ENCODE data around the gene PIWIL1. TPM values are rescaled to one million over a fixed set of nuclear protein-coding genes. Genes with fewer than 3 reads are reported as not detected.

PIWIL1 gene
- total and polyA plus RNA-seq, 7 experiments from 2014 or later, result not detected

DNA sequence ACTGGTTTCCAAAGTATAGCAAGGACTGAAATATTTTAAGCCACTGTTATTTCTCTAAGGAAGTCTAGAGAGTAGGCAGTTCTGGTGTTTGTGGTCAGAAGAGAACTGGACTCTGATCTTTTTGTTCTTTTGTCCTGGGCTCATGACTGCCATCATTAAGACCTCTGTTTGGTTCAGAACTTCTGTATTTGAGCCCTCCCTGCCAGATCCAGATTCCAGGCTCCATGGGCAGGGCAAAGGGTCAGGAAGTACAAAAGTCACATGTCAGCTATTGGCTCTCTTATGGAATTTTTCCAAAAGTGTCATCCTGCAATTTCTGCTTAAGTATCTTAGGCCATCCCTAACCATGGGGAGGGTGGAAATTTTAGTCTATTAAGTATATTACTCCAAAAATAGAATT is 6.8 kb downstream of the PIWIL1 start:
- Mint-ChIP-seq H3K4me3 (no peak overlapping the region), H3K27ac (no peak overlapping the region), H3K9me3 (peaks cover 0 to 1% (median 0%) of the 10 kb centered on the region in 11 donors), H3K27me3 (peaks cover 12 to 45% (median 31%) of the 10 kb centered on the region in 5 donors), H3K36me3 (no peaks in the 10 kb centered on the region), H3K4me1 (peaks cover 0 to 6% (median 5%) of the 10 kb centered on the region in 7 donors)
- CTCF ChIA-PET, result interaction anchor here (1.3 kb wide), 1 partner anchor 9 kb away, joined by 5 read pairs; no protein-coding TSS in a partner anchor
- ATAC-seq (no peak), DNase-seq (no peak)
- Histone ChIP-seq H3K9me3 (ENCODE audit: control insufficient read depth in 2 of 3, low read length in 3 of 3) (no peaks in the 10 kb centered on the region), H3K27me3 (ENCODE audit: control insufficient read depth in 2 of 2, insufficient read depth in 2 of 2, low read length in 2 of 2) (no peaks in the 10 kb centered on the region), H3K4me3 (ENCODE audit: low read length) (no peak overlapping the region), H3K27ac (ENCODE audit: low read depth, low read length) (no peak overlapping the region), H3K36me3 (ENCODE audit: control insufficient read depth in 2 of 3, insufficient read depth in 3 of 3, low read length in 3 of 3) (no peaks in the 10 kb centered on the region), H3K4me1 (ENCODE audit: control insufficient read depth in 2 of 2, insufficient read depth in 2 of 2, low read length in 2 of 2) (no peaks in the 10 kb centered on the region)
- POLR2A ChIA-PET, result no interaction called here
- intact Hi-C loops (cut with micrococcal nuclease), result no loop called here

DNA sequence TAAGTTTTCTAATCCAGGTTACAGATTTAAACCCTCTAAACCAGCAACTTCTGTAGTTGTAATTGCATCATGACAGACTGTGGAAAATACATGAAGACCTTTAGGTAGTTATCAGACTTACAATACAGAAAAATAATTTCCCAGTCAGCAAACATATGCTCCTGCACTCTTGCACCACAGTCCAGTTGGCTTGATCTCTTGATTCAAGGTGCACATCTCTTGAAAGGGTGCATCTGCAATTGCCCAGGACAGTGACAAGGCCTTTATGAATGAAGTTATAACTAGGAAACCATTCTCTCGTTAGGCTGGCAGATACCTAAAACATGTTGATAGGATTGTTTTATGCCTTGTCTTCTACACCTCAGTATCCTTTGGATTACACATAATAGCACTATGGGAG is 7.6 kb downstream of the PIWIL1 start:
- no peaks in the 10 kb centered on the region for H3K36me3 ChIP-seq (ENCODE audit: control insufficient read depth in 2 of 3, insufficient read depth in 3 of 3, low read length in 3 of 3)
- Mint-ChIP-seq H3K36me3 (no peaks in the 10 kb centered on the region), H3K27ac (no peak overlapping the region), H3K9me3 (peaks cover 0 to 1% (median 0%) of the 10 kb centered on the region in 11 donors), H3K4me1 (no peaks in the 10 kb centered on the region), H3K27me3 (peaks cover 7 to 45% (median 28%) of the 10 kb centered on the region in 5 donors), H3K4me3 (no peak overlapping the region)
- no peak overlapping the region for H3K4me3 ChIP-seq (ENCODE audit: low read length)
- H3K27me3 ChIP-seq (ENCODE audit: control insufficient read depth in 2 of 2, insufficient read depth in 2 of 2, low read length in 2 of 2), result no peaks in the 10 kb centered on the region
- H3K4me1 ChIP-seq (ENCODE audit: control insufficient read depth in 2 of 2, insufficient read depth in 2 of 2, low read length in 2 of 2), result no peaks in the 10 kb centered on the region
- DNase-seq (no peak), ATAC-seq (no peak)
- ChIA-PET CTCF (interaction anchor here (1.3 kb wide), 1 partner anchor 10 kb away, joined by 5 read pairs; no protein-coding TSS in a partner anchor), POLR2A (no interaction called here)
- H3K27ac ChIP-seq (ENCODE audit: low read depth, low read length), result no peak overlapping the region
- H3K9me3 ChIP-seq (ENCODE audit: control insufficient read depth in 2 of 3, low read length in 3 of 3), result no peaks in the 10 kb centered on the region
- intact Hi-C loops (cut with micrococcal nuclease), result no loop called here

DNA sequence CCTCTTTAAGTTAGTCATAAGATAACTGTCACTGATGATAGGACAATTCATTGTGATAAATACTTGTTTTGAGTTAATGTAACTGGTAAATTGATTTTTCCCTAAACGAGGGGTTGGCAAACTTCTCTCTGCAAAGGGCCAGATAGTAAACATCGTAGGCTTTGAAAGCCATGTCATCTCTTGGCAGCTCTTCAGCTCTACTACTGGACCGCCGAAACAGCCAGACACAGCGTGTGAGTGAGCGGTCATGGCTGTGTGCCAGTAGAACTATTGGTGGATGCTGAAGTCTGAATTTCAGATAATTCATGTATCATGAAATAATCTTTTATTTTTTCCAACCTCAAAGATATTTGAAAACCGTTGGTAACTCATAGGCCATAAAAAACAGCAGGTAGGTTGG is 9.9 kb downstream of the PIWIL1 start:
- H3K4me3 ChIP-seq (ENCODE audit: low read length), result no peak overlapping the region
- peaks cover 0 to 2% (median 0%) of the 10 kb centered on the region in 11 donors for H3K9me3 Mint-ChIP-seq
- H3K4me3 Mint-ChIP-seq, result no peak overlapping the region
- no peaks in the 10 kb centered on the region for H3K9me3 ChIP-seq (ENCODE audit: control insufficient read depth in 2 of 3, low read length in 3 of 3)
- CTCF ChIA-PET, result no interaction called here
- ATAC-seq, result no peak
- no peak overlapping the region for H3K27ac ChIP-seq (ENCODE audit: low read depth, low read length)
- intact Hi-C loops (cut with micrococcal nuclease), result no loop called here
- H3K4me1 Mint-ChIP-seq, result peaks cover 0 to 1% (median 0%) of the 10 kb centered on the region in 7 donors
- H3K36me3 ChIP-seq (ENCODE audit: control insufficient read depth in 2 of 3, insufficient read depth in 3 of 3, low read length in 3 of 3), result no peaks in the 10 kb centered on the region
- H3K4me1 ChIP-seq (ENCODE audit: control insufficient read depth in 2 of 2, insufficient read depth in 2 of 2, low read length in 2 of 2), result no peaks in the 10 kb centered on the region
- peaks cover 0 to 41% (median 27%) of the 10 kb centered on the region in 5 donors for H3K27me3 Mint-ChIP-seq
- H3K27ac Mint-ChIP-seq, result no peak overlapping the region
- no peaks in the 10 kb centered on the region for H3K27me3 ChIP-seq (ENCODE audit: control insufficient read depth in 2 of 2, insufficient read depth in 2 of 2, low read length in 2 of 2)
- H3K36me3 Mint-ChIP-seq, result no peaks in the 10 kb centered on the region
- POLR2A ChIA-PET, result no interaction called here
- no peak for DNase-seq

DNA sequence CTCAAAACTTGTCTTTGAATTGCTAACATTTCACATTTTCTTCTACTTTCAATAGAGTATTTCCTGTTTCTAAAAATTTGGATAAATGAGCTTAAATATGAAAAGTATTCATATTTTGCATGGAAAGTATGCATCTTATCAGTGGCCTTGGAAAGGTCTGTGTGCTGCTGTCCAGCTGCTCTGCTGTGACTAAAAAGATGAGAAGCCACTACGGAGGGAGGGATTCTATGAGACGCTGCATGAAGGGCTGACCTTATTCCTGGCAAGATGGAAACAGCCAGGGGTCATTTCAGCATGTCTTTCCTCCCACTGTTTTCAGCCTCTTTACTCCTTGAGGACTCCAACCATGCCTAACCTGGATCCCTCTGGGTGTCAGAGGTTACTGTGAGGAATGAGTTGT is 13.0 kb downstream of the PIWIL1 start:
- no peak overlapping the region for H3K27ac Mint-ChIP-seq
- intact Hi-C loops (cut with micrococcal nuclease), result no loop called here
- no peak overlapping the region for H3K4me3 Mint-ChIP-seq

DNA sequence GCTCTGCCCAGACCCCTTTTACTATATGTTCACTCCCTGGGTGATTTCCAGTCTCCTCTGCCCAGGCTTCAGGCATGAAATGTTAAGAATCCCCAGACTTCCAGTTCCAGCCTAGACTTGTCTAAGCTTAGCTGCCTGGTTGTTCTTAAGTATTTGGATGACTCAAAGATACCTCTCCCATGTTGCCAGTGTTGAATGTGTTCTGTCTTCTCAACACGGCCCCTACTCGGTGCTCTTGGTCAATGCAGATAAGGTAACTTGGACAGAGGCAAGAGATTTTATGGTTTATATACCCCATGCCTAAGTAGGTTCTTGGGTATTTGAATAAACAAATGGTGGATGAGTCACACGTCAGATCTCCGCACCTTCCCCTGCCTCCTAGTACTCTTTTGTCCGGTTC is 13.6 kb downstream of the PIWIL1 start:
- intact Hi-C loops (cut with micrococcal nuclease), result no loop called here
- H3K27ac Mint-ChIP-seq, result no peak overlapping the region
- Histone ChIP-seq H3K27ac (ENCODE audit: low read depth, low read length) (no peak overlapping the region), H3K4me1 (ENCODE audit: control insufficient read depth in 2 of 2, insufficient read depth in 2 of 2, low read length in 2 of 2) (no peaks in the 10 kb centered on the region), H3K36me3 (ENCODE audit: control insufficient read depth in 2 of 3, insufficient read depth in 3 of 3, low read length in 3 of 3) (no peaks in the 10 kb centered on the region), H3K9me3 (ENCODE audit: control insufficient read depth in 2 of 3, low read length in 3 of 3) (no peaks in the 10 kb centered on the region), H3K27me3 (ENCODE audit: control insufficient read depth in 2 of 2, insufficient read depth in 2 of 2, low read length in 2 of 2) (no peaks in the 10 kb centered on the region), H3K4me3 (ENCODE audit: low read length) (no peak overlapping the region)
- ChIA-PET CTCF (no interaction called here), POLR2A (no interaction called here)
- H3K9me3 Mint-ChIP-seq, result peaks cover 0 to 9% (median 2%) of the 10 kb centered on the region in 11 donors
- H3K4me1 Mint-ChIP-seq, result peaks cover 0 to 9% (median 0%) of the 10 kb centered on the region in 7 donors
- H3K4me3 Mint-ChIP-seq, result no peak overlapping the region
- peaks cover 0 to 36% (median 34%) of the 10 kb centered on the region in 5 donors for H3K27me3 Mint-ChIP-seq
- ATAC-seq, result no peak
- DNase-seq, result no peak
- H3K36me3 Mint-ChIP-seq, result no peaks in the 10 kb centered on the region

More for the DNA sequence above, 13.0 kb downstream of the PIWIL1 start:
- CTCF ChIA-PET, result no interaction called here
- no peaks in the 10 kb centered on the region for H3K36me3 ChIP-seq (ENCODE audit: control insufficient read depth in 2 of 3, insufficient read depth in 3 of 3, low read length in 3 of 3)
- H3K4me1 ChIP-seq (ENCODE audit: control insufficient read depth in 2 of 2, insufficient read depth in 2 of 2, low read length in 2 of 2), result no peaks in the 10 kb centered on the region
- H3K4me3 ChIP-seq (ENCODE audit: low read length), result no peak overlapping the region
- H3K27ac ChIP-seq (ENCODE audit: low read depth, low read length), result no peak overlapping the region
- H3K27me3 ChIP-seq (ENCODE audit: control insufficient read depth in 2 of 2, insufficient read depth in 2 of 2, low read length in 2 of 2), result no peaks in the 10 kb centered on the region
- peaks cover 0 to 9% (median 2%) of the 10 kb centered on the region in 11 donors for H3K9me3 Mint-ChIP-seq
- DNase-seq, result no peak
- H3K4me1 Mint-ChIP-seq, result peaks cover 0 to 9% (median 0%) of the 10 kb centered on the region in 7 donors
- no peaks in the 10 kb centered on the region for H3K9me3 ChIP-seq (ENCODE audit: control insufficient read depth in 2 of 3, low read length in 3 of 3)
- no peaks in the 10 kb centered on the region for H3K36me3 Mint-ChIP-seq
- POLR2A ChIA-PET, result no interaction called here
- peaks cover 0 to 36% (median 31%) of the 10 kb centered on the region in 5 donors for H3K27me3 Mint-ChIP-seq
- no peak for ATAC-seq

DNA sequence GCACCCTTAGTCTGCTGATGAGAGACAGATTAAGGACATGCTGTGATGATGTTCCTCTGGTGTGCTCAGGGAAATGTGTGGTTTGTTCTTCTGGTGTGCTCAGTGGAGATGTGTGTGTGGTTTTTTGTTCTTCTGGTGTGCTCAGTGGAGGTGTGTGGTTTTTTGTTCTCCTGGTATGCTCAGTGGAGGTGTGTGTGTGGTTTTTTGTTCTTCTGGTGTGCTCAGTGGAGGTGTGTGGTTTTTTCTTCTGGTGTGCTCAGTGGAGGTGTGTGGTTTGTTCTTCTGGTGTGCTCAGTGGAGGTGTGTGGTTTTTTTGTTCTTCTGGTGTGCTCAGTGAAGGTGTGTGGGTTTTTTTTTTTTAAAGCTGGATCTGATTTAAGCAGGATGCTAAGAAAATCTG is 15.4 kb downstream of the PIWIL1 start:
- ATAC-seq (no peak), DNase-seq (no peak)
- Mint-ChIP-seq H3K36me3 (no peaks in the 10 kb centered on the region), H3K9me3 (peaks cover 0 to 9% (median 2%) of the 10 kb centered on the region in 11 donors), H3K4me3 (peak overlapping the region in 1 of 10 donors; percentile 42), H3K27me3 (peaks cover 0 to 42% (median 35%) of the 10 kb centered on the region in 5 donors), H3K4me1 (peaks cover 0 to 9% (median 0%) of the 10 kb centered on the region in 7 donors), H3K27ac (peak overlapping the region in 1 of 9 donors; percentile 1)
- CTCF ChIA-PET, result no interaction called here
- Histone ChIP-seq H3K9me3 (ENCODE audit: control insufficient read depth in 2 of 3, low read length in 3 of 3) (no peaks in the 10 kb centered on the region), H3K4me3 (ENCODE audit: low read length) (no peak overlapping the region), H3K36me3 (ENCODE audit: control insufficient read depth in 2 of 3, insufficient read depth in 3 of 3, low read length in 3 of 3) (no peaks in the 10 kb centered on the region), H3K27ac (ENCODE audit: low read depth, low read length) (no peak overlapping the region), H3K27me3 (ENCODE audit: control insufficient read depth in 2 of 2, insufficient read depth in 2 of 2, low read length in 2 of 2) (no peaks in the 10 kb centered on the region), H3K4me1 (ENCODE audit: control insufficient read depth in 2 of 2, insufficient read depth in 2 of 2, low read length in 2 of 2) (no peaks in the 10 kb centered on the region)
- POLR2A ChIA-PET, result no interaction called here
- intact Hi-C loops (cut with micrococcal nuclease), result no loop called here

DNA sequence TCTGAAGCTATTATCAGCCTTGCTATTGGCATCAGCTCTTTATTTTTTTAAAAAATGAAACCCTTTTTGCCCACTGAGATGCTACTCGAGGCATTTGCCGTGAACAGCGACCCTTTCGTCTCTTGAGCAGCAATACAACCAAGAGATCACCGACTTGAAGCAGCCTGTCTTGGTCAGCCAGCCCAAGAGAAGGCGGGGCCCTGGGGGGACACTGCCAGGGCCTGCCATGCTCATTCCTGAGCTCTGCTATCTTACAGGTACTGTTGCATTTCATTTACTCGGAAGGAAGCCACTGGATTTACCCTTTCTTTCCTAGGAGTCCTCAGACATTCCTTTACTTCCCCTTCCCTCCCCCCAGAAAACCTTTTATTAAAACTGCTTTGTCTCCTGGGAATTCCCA is 16.7 kb downstream of the PIWIL1 start:
- Histone ChIP-seq H3K4me3 (ENCODE audit: low read length) (no peak overlapping the region), H3K9me3 (ENCODE audit: control insufficient read depth in 2 of 3, low read length in 3 of 3) (no peaks in the 10 kb centered on the region), H3K36me3 (ENCODE audit: control insufficient read depth in 2 of 3, insufficient read depth in 3 of 3, low read length in 3 of 3) (no peaks in the 10 kb centered on the region), H3K27me3 (ENCODE audit: control insufficient read depth in 2 of 2, insufficient read depth in 2 of 2, low read length in 2 of 2) (no peaks in the 10 kb centered on the region), H3K27ac (ENCODE audit: low read depth, low read length) (no peak overlapping the region), H3K4me1 (ENCODE audit: control insufficient read depth in 2 of 2, insufficient read depth in 2 of 2, low read length in 2 of 2) (no peaks in the 10 kb centered on the region)
- H3K4me3 Mint-ChIP-seq, result no peak overlapping the region
- POLR2A ChIA-PET, result no interaction called here
- intact Hi-C loops (cut with micrococcal nuclease), result no loop called here
- no peak for DNase-seq
- H3K27ac Mint-ChIP-seq, result no peak overlapping the region
- H3K9me3 Mint-ChIP-seq, result peaks cover 0 to 9% (median 3%) of the 10 kb centered on the region in 11 donors
- peaks cover 0 to 46% (median 40%) of the 10 kb centered on the region in 5 donors for H3K27me3 Mint-ChIP-seq
- no peak for ATAC-seq
- H3K4me1 Mint-ChIP-seq, result peaks cover 0 to 9% (median 0%) of the 10 kb centered on the region in 7 donors
- H3K36me3 Mint-ChIP-seq, result no peaks in the 10 kb centered on the region
- CTCF ChIA-PET, result no interaction called here
